ENCODE results near the gene GRB7.
"Not testable (repeated sequence)": the region's sequence is repeated elsewhere in the genome, so short reads cannot be mapped to it uniquely, and the experiment has no call there.

The GRB7 gene

GRCh38 chr17:39724731-39725130 lies 13.0 kb upstream of the GRB7 start:
- H3K4me3 ChIP-seq (ENCODE audit: low read depth, low read length): no peak overlapping the region

GRCh38 chr17:39725923-39726322 lies 11.8 kb upstream of the GRB7 start:
- H3K4me3 ChIP-seq (ENCODE audit: low read depth, low read length); DNase-seq (ENCODE audit: low read depth): not testable (repeated sequence)

More at GRCh38 chr17:39724731-39725130, 13.0 kb upstream of the GRB7 start:
- TF ChIP-seq CTCF (conservative IDR thresholded peaks at IDR 0.05; ENCODE audit: low read depth, low read length): no peak
- no peak for DNase-seq (ENCODE audit: low read depth)

GRCh38 chr17:39726617-39727016 lies 11.1 kb upstream of the GRB7 start:
- TF ChIP-seq CTCF (conservative IDR thresholded peaks at IDR 0.05; ENCODE audit: low read depth, low read length): no peak
- DNase-seq (ENCODE audit: low read depth): no peak
- H3K4me3 ChIP-seq (ENCODE audit: low read depth, low read length): no peak overlapping the region

GRCh38 chr17:39727556-39727955 lies 10.2 kb upstream of the GRB7 start:
- DNase-seq (ENCODE audit: low read depth): no peak
- H3K4me3 ChIP-seq (ENCODE audit: low read depth, low read length): no peak overlapping the region
- TF ChIP-seq CTCF (conservative IDR thresholded peaks at IDR 0.05; ENCODE audit: low read depth, low read length): no peak

GRCh38 chr17:39729280-39729851 lies 8.4 kb upstream of the GRB7 start:
- TF ChIP-seq CTCF (conservative IDR thresholded peaks at IDR 0.05; ENCODE audit: low read depth, low read length): no peak
- DNase-seq (ENCODE audit: low read depth): no peak
- peak overlapping the region; percentile 90 for H3K4me3 ChIP-seq (ENCODE audit: low read depth, low read length)

GRCh38 chr17:39730095-39730921 lies 7.4 kb upstream of the GRB7 start, which contains the start of gene MIEN1:
MIEN1 (minus strand) TSS chr17:39730532; CDS start chr17:39730495, 37 bp downstream.
- peak within 1 kb of the TSS; percentile 90 for H3K4me3 ChIP-seq (ENCODE audit: low read depth, low read length)
- DNase-seq (ENCODE audit: low read depth): peak; percentile 82
- peak; percentile 72 for TF ChIP-seq CTCF (conservative IDR thresholded peaks at IDR 0.05; ENCODE audit: low read depth, low read length)

GRCh38 chr17:39732586-39732985 lies 5.2 kb upstream of the GRB7 start:
- DNase-seq (ENCODE audit: low read depth): no peak
- no peak for TF ChIP-seq CTCF (conservative IDR thresholded peaks at IDR 0.05; ENCODE audit: low read depth, low read length)

More at GRCh38 chr17:39732586-39732985, 5.2 kb upstream of the GRB7 start:
- no peak overlapping the region for H3K4me3 ChIP-seq (ENCODE audit: low read depth, low read length)

All from choroid plexus epithelial cell (primary cell).